GM12874 (cell line): ENCODE data around the gene OPA3.
A peak's percentile ranks its signal among the peaks of the same experiment; 100 is the strongest.

Experiments
- TF ChIP-seq, protein P1 (sequence below): IDR thresholded peaks from 2 replicates; pipeline ENCODE4 v1.5.1; 2011; ENCODE audit warnings: low read depth, mild to moderate bottlenecking, control low read depth, low read length, moderate library complexity; ENCODE audit not compliant: insufficient read depth

The OPA3 gene

DNA sequence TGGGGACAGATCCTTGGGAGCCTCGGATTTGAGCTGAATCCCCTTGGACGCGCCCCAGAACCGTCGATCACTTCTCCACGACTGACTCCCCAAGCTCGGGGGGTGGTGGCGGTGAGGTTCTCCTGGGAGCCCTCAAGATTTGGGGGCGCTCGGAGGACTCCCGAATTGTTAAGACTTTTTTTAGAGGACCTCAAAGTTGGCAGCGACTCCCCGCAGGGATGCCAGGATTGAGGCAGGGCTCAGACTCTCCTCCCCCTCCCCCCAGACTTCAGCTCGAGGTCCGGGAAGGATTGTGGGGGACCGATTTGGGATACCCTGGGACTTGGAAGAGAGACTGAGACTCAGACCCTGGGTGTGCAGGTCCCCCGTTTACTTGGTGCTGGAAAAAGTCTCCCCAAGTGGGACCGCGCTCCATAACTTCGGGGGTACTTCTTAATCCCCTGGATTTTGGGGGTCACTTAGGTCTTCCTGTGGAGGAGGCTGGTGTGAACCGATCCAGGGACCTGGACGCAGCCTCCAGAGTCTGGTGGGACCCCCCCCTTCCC, 76.7 kb downstream of the OPA3 start:
- TF ChIP-seq, protein P1, sequence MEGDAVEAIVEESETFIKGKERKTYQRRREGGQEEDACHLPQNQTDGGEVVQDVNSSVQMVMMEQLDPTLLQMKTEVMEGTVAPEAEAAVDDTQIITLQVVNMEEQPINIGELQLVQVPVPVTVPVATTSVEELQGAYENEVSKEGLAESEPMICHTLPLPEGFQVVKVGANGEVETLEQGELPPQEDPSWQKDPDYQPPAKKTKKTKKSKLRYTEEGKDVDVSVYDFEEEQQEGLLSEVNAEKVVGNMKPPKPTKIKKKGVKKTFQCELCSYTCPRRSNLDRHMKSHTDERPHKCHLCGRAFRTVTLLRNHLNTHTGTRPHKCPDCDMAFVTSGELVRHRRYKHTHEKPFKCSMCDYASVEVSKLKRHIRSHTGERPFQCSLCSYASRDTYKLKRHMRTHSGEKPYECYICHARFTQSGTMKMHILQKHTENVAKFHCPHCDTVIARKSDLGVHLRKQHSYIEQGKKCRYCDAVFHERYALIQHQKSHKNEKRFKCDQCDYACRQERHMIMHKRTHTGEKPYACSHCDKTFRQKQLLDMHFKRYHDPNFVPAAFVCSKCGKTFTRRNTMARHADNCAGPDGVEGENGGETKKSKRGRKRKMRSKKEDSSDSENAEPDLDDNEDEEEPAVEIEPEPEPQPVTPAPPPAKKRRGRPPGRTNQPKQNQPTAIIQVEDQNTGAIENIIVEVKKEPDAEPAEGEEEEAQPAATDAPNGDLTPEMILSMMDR = no peak

DNA sequence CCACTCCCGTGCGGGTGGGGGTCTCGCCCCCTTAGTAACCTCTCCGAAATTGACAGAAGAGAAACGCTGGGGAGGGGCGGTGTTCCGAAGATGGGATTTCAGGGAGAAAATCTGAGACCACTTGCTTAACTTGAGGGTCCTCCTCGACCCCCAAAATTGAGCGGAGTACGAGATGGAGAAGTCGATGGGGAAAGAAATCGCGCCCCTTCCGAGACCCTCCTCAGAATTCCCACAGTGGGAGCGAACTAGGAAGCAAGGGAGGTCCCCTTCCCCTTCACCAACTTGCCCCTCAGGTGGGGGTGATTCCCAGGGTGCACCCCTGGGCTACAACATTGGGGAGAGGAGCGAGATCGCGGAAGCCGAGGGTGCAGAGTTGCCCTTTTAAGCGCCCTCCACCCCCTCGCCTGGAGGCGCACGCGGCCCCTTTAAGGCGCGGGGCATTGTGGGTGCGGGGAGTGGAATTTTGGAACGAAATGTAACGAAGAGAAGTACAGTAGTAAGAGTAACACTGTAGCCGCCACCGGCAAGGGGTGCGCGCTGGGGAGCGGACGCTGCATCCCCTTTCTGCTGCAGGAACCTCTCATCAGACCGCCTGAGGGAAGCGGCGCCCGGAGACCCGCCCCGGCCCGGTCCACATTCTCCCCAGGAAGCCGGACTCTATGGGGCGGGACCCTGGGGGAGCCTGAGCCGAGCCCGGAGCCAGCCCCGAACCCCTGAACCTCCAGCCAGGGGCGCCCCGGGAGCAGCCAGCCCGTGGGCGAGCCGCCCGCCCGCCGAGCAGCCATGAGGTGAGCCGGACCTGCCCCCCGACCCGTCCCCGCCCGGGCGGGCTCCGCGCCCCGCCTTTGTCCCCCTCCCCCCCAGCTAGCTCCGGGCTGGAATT, 77.4 kb downstream of the OPA3 start, which contains the start of gene VASP:
TSS of gene VASP (plus strand) at position 491 of the 883 bp plus-strand sequence. CDS start at position 784, 293 bp downstream.
- TF ChIP-seq, protein P1 = no peak

DNA sequence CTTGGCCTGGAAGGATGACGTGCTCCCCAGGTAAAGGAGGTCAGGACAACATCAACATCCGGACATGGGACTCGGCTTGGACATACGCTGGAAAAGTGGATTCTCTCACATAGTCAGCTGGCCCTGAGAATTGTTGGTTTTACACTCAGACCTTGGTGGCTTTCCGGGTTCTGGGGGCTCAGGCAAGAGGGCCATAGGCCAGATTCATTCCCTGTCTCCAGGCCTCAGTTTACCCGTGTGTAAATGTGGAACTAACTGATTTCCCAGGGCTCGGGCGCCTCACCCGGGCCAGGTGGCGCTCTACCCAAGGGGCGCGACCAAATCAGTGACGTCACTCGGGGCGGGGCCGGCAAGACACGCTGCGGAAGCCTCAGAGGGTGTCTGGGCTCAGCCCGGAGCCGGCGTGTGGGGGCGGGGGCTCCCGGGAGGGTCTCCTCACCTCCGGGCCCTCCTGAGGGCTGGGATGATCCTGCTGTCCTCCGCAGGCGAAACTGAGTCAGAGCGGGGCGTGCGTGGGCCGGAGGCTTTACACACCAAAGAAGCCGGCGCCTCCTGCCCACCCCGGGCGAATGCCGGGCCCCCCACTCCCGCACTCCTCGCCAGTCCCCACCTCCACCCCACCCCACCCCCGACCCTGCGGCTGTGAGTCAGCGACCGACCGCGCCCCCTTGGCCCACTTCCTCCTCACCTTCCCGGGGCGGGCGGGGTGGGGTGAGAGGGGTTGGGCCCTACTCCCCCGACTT, 78.2 kb downstream of the OPA3 start:
- TF ChIP-seq, protein P1 = peak; percentile 58

DNA sequence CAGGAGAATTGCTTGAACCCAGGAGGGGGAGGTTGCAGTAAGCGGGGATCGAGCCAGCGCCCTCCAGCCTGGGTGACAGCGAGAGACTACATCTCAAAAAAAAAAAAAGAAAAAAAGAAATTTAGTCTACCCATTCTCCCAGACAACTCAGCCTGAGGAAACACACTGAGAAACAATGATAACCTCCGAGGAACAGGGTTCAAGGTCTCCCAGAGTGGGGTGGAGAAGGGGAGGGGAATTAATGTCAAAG, 78.7 kb downstream of the OPA3 start:
- TF ChIP-seq, protein P1 = no peak

DNA sequence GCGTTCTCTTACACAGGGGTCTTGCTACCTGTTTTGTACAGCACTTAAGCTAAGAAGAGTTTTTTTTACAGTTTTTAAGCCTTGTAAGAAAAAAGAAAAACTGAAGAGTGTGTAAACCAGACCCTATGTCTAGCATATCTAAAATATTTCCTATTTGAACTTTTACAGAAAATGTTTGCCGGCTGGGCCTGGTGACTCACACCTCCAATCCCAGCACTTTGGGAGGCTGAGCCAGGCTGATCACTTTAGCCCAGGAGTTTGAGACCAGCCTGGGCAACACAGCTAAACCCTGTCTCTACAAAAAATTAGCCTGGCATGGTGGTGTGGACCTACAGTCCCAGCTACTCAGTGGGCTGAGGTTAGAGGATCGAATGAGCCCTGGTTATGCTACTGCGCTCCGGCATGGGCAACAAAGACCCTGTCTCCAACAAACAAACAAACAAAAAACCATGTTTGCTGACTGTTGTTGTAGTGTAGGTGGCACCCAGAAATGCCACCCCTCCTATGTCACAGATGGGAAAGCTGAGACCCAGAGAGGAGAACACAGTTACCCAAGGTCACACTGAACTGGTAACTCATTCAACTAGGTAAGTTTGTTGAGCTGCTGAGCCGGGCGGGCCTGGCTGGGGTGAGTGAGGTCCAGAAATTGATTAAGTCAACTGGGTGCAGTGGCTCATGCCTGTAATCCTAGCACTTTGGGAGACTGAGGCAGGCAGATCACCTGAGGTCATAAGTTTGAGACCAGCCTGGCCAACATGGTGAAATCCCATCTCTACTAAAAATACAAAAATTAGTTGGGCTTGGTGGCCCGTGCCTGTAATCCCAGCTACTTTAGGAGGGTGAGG, 79.2 kb downstream of the OPA3 start:
- TF ChIP-seq, protein P1 = no peak

DNA sequence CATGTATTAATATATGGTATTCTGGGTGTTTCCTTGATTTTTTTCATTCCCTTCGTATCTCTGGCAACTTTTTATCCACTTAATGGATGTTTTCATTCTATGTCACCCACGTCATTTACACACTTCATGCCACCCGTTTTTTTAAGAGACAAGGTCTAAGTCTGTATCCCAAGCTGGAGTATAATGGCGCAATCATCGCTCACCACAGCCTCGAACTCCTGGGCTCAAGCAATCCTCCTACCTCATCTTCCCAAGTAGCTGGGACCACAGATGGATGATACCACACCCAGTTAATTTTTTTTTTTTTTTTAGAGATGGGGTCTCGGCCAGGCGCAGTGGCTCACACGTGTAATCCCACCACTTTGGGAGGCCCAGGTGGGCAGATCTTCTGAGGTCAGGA, 80.7 kb downstream of the OPA3 start:
- TF ChIP-seq, protein P1 = no peak
